Psoas muscle (tissue), 8 donors: ENCODE data around the gene ATRIP. TPM values are rescaled to one million over a fixed set of nuclear protein-coding genes. Genes with fewer than 3 reads are reported as not detected.

Experiments used
- ATAC-seq, 4 donors: fragments of 200-7000 bp; cut with Tn5 transposase; one replicate each; pipeline ENCODE4 v1.9.1; 2020; ENCODE audit warnings: moderate library complexity in 3 of 4, mild to moderate bottlenecking in 2 of 4
- DNase-seq, 2 donors: peaks; one replicate each; pipeline ENCODE4 v3.0.0-alpha.2; 2020
- H3K27ac ChIP-seq: fragments of 200-600 bp; one replicate; pipeline ENCODE4 v1.8.0; 2022
- H3K27me3 ChIP-seq, 3 donors: fragments of 200-600 bp in 1 of 3; one replicate each; pipeline versions ENCODE4 v1.6.1 to v1.8.0; 2013 to 2022; ENCODE audit warnings: low read length in 2 of 3, mild to moderate bottlenecking in 2 of 3, moderate library complexity in 1 of 3; ENCODE audit not compliant: insufficient read depth in 3 of 3
- H3K36me3 ChIP-seq, 2 donors: fragments of 200-600 bp in 1 of 2; one replicate each; pipeline versions ENCODE4 v1.6.1 to v1.8.0; 2013 to 2022; ENCODE audit warnings: low read depth in 1 of 2, mild to moderate bottlenecking in 1 of 2, moderate library complexity in 1 of 2; ENCODE audit not compliant: insufficient read depth in 1 of 2
- H3K4me1 ChIP-seq: fragments of 200-600 bp; one replicate; pipeline ENCODE4 v1.8.0; 2022
- H3K4me3 ChIP-seq: fragments of 200-600 bp; one replicate; pipeline ENCODE4 v1.8.0; 2022; ENCODE audit warnings: mild to moderate bottlenecking
- H3K9me3 ChIP-seq: fragments of 200-600 bp; one replicate; pipeline ENCODE4 v1.8.0; 2022
- CTCF ChIP-seq: fragments of 200-600 bp; IDR thresholded peaks from one replicate; pipeline ENCODE4 v1.8.0; 2022; ENCODE audit warnings: antibody characterized with exemption
- WGBS, 3 donors: extraction: QIAGEN DNeasy Blood & Tissue Kit; methylation state at CpG; one replicate each; pipeline versions ENCODE4 v1.1.6 to v1.1.7; 2013; 5-methylcytosine and 5-hydroxymethylcytosine counted together
- intact Hi-C, 2 donors: fragments of 100-400 bp; cut with DNase I; formaldehyde crosslinking; loops; one replicate each; pipeline versions ENCODE4 v1.11.0 to v1.14.2; 2022
- polyA plus RNA-seq, 3 donors: library from polyadenylated mRNA; stranded (reverse); fragments of 200-250 nt; gene quantifications; one replicate each; pipeline ENCODE4 v1.2.3, GENCODE V29; 2013
- total RNA-seq, 4 donors: library from RNA; stranded (reverse); fragmentation: NEBNext Ultra II Directional in 2 of 4; extraction: Animal tissue kit (Norgen Biotek cat#: 25700) in 2 of 4; gene quantifications; one replicate each; pipeline versions ENCODE4 v1.2.1 to v1.2.4, GENCODE V29; 2021 to 2023
- donor health status: healthy with polysubstance abuse.
- donor health status: DM: no; HTN: no; CAD: no; lungs with moderate emphysema.
- donor health status: Bipolar disorder and iron deficiency.
- donor health status: healthy.
- donor health status: DM: yes; HTN: yes; CAD: no.
- donor health status: DM: no; HTN: no; CAD: no.
- donor health status: DM: no; HTN: no; CAD: no.
- donor health status: DM: yes; HTN: yes; CAD: no.

The ATRIP gene
- total and polyA plus RNA-seq, 7 donors: 3.7 to 5.6 (median 4.5) TPM

GRCh38 chr3:48467473-48468267 is 21.1 kb downstream of the ATRIP start:
- Histone ChIP-seq H3K9me3 (no peaks in the 10 kb centered on the region), H3K27ac (peak overlapping the region; percentile 99), H3K36me3 (peaks cover 0 to 20% of the 10 kb centered on the region in 2 donors), H3K27me3 (no peaks in the 10 kb centered on the region), H3K4me3 (peak overlapping the region; percentile 77), H3K4me1 (peaks cover 43% of the 10 kb centered on the region)
- intact Hi-C loops: loop anchor here (5.0 to 10.0 kb wide), 2 partner anchors 40 to 217 kb away; partner anchors contain the start of gene NCKIPSD (in 1 of the 2)
- no peak for TF ChIP-seq CTCF
- no peak for DNase-seq
- 50 to 57% (median 52%) methylated on average over 7 of the region's 7 CpGs for WGBS, 3 donors
- ATAC-seq: no peak

GRCh38 chr3:48468329-48468731 is 21.8 kb downstream of the ATRIP start:
- Histone ChIP-seq H3K27me3 (no peaks in the 10 kb centered on the region), H3K36me3 (peaks cover 0 to 20% of the 10 kb centered on the region in 2 donors), H3K4me3 (peak overlapping the region; percentile 77), H3K9me3 (no peaks in the 10 kb centered on the region), H3K27ac (no peak overlapping the region), H3K4me1 (peaks cover 43% of the 10 kb centered on the region)
- TF ChIP-seq CTCF: no peak
- WGBS, 3 donors: 49 to 61% (median 50%) methylated on average over 8 of the region's 8 CpGs
- no peak for DNase-seq
- intact Hi-C loops: loop anchor here (5.0 to 10.0 kb wide), 2 partner anchors 39 to 216 kb away; partner anchors contain the start of gene NCKIPSD (in 1 of the 2)
- no peak for ATAC-seq

- intact Hi-C loops: loop anchor here (5.0 to 10.0 kb wide), 2 partner anchors 38 to 216 kb away; partner anchors contain the start of gene NCKIPSD (in 1 of the 2)
These were observed 22.7 kb downstream of the ATRIP start for GRCh38 chr3:48469046-48469915.

GRCh38 chr3:48470286-48470685 is 23.7 kb downstream of the ATRIP start:
- DNase-seq: no peak
- Histone ChIP-seq H3K4me3 (no peak overlapping the region), H3K27ac (no peak overlapping the region), H3K4me1 (peaks cover 38% of the 10 kb centered on the region), H3K9me3 (no peaks in the 10 kb centered on the region), H3K27me3 (no peaks in the 10 kb centered on the region), H3K36me3 (peaks cover 0 to 15% of the 10 kb centered on the region in 2 donors)
- intact Hi-C loops: no loop called here
- 42 to 67% (median 45%) methylated on average over 1 of the region's 1 CpG for WGBS, 3 donors
- no peak for TF ChIP-seq CTCF
- ATAC-seq: no peak

More at GRCh38 chr3:48469046-48469915, 22.7 kb downstream of the ATRIP start:
- no peak for DNase-seq
- Histone ChIP-seq H3K4me1 (peaks cover 43% of the 10 kb centered on the region), H3K9me3 (no peaks in the 10 kb centered on the region), H3K4me3 (no peak overlapping the region), H3K36me3 (peaks cover 0 to 20% of the 10 kb centered on the region in 2 donors), H3K27me3 (no peaks in the 10 kb centered on the region), H3K27ac (peak overlapping the region; percentile 20)
- 54 to 76% (median 61%) methylated on average over 28 to 29 of the region's 29 CpGs for WGBS, 3 donors
- ATAC-seq: no peak
- no peak for TF ChIP-seq CTCF
